Measurements from ENCODE around the gene OLIG2.

OLIG2 gene

GRCh38 chr21:33069243-33069642 lies 43.5 kb downstream of the OLIG2 start:
- DNase-seq = no peak

GRCh38 chr21:33069645-33069993 lies 43.9 kb downstream of the OLIG2 start:
- DNase-seq = peak; percentile 36 to 51

GRCh38 chr21:33069994-33070743 lies 44.4 kb downstream of the OLIG2 start, which contains the start of gene OLIG1:
OLIG1 (plus strand) TSS chr21:33070141; CDS start chr21:33070247, 106 bp downstream.
- peak; percentile 76 to 79 for DNase-seq

DNA sequence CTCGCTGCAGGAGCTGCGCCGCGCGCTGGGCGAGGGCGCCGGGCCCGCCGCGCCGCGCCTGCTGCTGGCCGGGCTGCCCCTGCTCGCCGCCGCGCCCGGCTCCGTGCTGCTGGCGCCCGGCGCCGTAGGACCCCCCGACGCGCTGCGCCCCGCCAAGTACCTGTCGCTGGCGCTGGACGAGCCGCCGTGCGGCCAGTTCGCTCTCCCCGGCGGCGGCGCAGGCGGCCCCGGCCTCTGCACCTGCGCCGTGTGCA lies 44.9 kb downstream of the OLIG2 start:
- DNase-seq = no peak

DNA sequence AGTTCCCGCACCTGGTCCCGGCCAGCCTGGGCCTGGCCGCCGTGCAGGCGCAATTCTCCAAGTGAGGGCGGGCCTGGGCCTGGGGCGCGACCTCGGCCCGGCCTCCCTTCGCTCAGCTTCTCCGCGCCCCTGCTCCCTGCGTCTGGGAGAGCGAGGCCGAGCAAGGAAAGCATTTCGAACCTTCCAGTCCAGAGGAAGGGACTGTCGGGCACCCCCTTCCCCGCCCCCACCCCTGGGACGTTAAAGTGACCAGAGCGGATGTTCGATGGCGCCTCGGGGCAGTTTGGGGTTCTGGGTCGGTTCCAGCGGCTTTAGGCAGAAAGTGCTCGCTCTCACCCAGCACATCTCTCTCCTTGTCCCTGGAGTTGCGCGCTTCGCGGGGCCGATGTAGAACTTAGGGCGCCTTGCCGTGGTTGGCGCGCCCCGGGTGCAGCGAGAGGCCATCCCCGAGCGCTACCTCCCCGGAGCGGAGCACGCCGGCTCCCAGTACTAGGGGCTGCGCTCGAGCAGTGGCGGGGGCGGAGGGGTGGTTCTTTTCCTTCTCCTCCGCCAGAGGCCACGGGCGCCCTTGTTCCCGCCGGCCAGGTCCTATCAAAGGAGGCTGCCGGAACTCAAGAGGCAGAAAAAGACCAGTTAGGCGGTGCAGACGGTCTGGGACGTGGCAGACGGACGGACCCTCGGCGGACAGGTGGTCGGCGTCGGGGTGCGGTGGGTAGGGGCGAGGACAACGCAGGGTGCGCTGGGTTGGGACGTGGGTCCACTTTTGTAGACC lies 45.4 kb downstream of the OLIG2 start:
- no peak for DNase-seq

DNA sequence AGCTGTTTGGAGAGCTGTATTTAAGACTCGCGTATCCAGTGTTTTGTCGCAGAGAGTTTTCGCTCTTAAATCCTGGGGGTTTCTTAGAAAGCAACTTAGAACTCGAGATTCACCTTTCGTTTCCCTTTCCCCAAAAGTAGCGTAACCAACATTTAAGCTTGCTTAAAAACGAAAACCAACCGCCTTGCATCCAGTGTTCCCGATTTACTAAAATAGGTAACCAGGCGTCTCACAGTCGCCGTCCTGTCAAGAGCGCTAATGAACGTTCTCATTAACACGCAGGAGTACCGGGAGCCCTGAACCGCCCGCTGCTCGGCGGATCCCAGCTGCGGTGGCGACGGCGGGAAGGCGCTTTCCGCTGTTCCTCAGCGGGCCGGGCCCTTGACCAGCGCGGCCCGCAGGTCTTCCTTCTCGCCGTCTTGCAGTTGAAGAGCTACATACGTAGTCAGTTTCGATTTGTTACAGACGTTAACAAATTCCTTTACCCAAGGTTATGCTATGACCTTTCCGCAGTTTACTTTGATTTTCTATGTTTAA lies 46.1 kb downstream of the OLIG2 start:
- no peak for DNase-seq

GRCh38 chr21:33073636-33074035 lies 47.9 kb downstream of the OLIG2 start:
- no peak for DNase-seq

- no peak for DNase-seq
Measured at GRCh38 chr21:33075128-33075527, 49.4 kb downstream of the OLIG2 start.

DNA sequence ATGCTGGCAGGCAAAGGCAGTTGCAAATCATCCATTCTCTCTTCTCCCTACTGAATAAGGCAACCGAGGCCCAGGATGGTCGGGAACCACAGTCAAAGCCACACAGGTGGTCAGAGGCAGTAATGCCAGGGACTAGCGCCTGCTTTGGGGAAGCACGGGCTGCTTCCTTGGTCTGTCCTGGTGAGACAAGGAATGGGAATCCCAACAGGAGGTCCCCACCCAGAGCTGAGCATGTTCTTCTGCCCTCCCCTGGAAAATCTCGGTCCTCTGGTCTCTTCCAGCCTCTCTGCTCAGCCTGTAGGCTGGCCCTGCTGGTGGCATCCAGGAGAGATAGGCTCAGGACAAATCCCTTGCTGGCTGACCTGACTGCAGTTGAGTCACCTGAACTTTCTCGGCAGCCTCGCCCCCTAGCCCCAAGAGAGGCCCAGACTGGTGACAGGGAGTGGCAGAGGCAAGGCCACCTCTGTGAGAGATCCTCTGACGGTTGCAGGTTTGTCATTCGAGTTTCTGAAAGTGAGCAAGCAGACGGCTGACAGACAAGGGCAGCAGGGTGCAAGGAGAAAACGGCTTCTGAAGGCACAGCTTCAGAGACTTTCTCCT lies 50.0 kb downstream of the OLIG2 start:
- no peak for DNase-seq

- DNase-seq = no peak
Measured at GRCh38 chr21:33076600-33077329, 51.0 kb downstream of the OLIG2 start.

All from AML-193 (cell line).